SH-SY5Y (cell line): Measurements from ENCODE around the gene BAIAP2.

Source experiments
- GATA2 ChIP-seq: IDR thresholded peaks from 2 replicates; pipeline ENCODE4 v1.6.1; 2011; ENCODE audit warnings: mild to moderate bottlenecking, low read depth, low read length
- GATA3 ChIP-seq: IDR thresholded peaks from 2 replicates; pipeline ENCODE4 v1.6.1; 2011; ENCODE audit warnings: low read depth, mild to moderate bottlenecking, low read length, moderate library complexity

GRCh38 chr17:81152288-81152828 is 117.4 kb downstream of the BAIAP2 start:
- TF ChIP-seq GATA3 (no peak), GATA2 (no peak)
